GM19468 (cell line): Measurements from ENCODE around the gene DCUN1D2.
"Not testable (repeated sequence)": the region's sequence is repeated elsewhere in the genome, so short reads cannot be mapped to it uniquely, and the experiment has no call there.

Experiments used
- ATAC-seq: cut with Tn5 transposase; IDR thresholded peaks from one replicate; pipeline ENCODE4 v1.9.1; 2021; ENCODE audit warnings: mild to moderate bottlenecking, moderate library complexity, moderate number of reproducible peaks; ENCODE audit not compliant: unreplicated experiment; ENCODE audit errors: extremely low read depth

DCUN1D2 gene

DNA sequence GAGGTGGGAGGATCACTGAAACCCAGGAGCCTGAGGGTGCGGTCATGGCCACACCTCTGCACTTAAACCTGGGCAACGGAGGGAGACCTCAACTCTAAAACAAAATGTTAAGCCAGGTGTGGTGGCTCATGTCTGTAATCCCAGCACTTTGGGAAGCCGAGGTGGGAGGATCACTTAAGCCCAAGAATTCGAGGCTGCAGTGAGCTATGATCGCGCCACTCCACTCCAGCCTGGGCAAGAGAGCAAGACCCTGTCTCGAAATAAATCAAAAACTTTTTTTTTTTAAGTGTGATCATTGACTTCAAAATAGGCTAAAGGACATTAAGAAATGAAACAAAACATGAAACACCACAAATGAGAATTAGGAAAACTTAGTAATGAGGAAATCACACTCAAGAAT is 20.9 kb downstream of the DCUN1D2 start:
- ATAC-seq, result no peak

DNA sequence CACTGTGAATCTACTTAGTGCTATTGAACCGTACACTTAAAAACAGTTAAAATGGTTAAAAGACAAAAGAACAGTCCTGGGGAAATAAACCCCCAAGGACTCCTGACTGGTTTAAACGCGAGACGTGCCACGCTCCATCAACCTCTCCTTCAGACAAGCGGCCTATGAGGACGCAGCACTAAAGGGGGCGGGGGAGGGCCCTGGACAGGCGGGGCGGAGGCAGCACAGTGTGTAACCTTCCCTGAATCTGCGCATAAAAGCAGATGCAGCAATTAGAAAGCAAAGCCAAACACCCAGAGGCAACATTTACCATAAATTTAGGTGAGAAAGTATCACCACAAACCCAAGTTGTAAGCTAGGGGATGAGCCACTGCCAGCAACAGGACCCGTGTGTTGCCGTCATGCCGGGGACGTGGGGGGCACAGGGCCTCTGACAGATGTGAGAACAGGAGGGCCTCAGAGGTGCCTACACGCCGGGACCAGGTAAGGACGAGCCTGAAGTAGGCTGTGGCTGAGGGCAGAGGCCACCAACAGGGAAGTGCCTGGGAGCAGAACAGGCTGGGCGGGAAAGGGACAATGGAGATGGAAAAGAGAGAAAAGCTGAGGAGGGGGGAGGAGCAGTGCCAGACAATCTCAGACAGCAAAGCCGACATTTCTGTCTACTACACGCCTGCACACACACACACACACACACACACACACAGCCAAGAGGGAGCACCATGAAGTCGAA is 21.9 kb downstream of the DCUN1D2 start:
- ATAC-seq, result no peak

DNA sequence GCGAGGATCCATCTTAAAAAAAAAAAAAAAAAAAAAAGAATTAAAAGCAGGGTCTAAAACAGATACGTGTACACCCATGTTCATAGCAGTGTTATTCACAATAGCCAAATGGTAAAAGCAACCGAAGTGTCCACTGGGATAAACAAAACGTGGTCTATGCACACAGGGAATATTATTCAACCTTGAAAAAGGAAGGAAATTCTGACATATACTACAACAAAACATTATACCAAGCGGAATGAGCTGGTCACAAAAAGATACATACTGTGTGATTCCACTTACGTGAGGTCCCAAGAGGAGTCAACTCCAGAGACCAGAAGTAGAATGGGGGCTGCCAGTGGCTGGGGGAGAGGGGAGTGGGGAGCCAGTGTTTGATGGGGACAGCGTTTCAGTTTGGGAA is 22.5 kb downstream of the DCUN1D2 start:
- ATAC-seq, result no peak

DNA sequence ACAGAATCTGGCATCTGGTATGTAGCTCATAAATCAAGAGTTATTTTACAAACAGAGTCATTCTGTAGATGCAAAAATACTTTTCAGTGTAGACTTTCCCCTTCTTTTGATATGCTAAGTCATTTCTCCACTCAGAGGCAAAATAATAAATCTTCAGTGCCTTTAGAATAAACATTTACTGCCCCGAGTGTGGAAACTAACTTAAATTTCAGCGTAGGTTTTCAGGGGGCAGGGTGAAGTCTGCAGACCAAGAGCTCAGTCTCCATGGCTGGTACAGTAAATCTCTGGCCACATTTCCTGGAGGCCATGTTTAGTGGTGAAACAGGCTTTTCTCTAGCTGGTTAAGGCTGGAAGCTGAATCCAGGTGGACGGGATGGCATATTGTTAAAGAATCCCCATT is 24.1 kb downstream of the DCUN1D2 start:
- no peak for ATAC-seq

DNA sequence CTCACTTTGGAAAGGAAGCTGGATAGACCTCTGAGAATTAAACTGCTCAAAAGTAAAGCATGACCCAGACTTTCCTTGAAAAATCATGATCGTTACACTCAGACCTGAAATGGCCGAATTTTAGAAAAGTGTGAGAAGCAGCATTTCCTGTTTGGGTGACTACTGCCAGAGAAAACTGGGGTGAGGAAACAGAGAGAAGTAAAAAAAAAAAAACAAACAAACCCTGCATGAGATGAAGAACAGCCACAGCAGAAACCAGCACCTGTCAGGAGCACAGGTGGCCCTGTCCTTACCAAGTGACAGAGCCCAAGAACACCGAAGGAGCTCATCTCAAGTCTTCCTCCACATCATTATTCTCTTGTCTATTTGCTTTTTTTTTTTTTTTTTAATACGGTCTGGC is 25.2 kb downstream of the DCUN1D2 start:
- no peak for ATAC-seq

DNA sequence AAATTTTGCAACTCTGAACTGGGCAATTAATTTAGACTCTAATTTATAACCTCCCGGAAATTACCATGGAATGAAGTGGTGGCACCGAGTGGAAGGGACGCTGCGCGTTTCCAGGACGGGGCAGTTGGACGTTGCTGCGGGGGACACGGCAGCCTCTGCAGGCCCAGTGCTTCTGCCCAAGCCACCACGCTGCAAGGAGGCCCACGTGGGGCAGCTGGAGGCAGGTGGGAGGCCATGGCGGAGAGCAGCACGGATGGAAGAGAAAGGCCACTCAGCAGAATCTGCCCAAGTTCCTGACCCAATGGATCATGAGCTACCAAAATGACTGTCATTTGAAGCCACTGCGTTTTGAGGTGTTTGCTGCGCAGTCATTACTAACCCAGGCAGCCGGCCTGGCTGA is 26.0 kb downstream of the DCUN1D2 start:
- no peak for ATAC-seq

DNA sequence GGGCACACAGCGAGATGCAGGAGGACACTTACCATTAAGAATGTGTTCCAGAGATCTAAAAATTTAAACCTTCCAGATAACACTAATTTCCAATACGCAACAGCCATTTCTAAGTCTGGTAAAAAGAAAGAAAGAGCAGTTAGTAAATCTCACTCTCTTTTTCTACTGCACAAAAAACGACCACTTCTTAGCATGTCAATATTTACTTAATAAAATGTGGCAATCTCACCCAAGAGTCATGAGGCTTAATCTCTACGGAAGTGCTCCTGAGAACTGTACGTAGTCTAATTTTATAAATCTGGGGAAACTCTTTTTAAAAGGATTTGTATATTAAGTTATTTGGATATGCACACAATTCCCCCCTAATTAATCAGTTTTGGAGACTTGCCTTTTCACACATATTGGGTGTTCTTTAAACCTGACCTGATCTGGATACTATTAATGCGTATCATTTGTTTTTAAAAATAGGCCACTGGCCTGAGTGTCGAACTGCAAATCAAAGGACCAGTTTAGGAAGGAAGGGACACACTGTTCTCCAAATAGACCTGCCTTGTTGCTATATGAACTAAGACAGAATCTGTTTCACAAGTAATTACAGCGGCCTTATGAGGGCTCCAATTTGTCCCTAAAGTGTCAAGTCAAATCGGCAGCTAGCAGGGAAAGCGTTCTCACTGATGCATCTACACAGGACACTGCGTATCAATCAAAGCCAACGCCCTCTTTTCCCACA is 29.3 kb downstream of the DCUN1D2 start:
- ATAC-seq, result no peak

DNA sequence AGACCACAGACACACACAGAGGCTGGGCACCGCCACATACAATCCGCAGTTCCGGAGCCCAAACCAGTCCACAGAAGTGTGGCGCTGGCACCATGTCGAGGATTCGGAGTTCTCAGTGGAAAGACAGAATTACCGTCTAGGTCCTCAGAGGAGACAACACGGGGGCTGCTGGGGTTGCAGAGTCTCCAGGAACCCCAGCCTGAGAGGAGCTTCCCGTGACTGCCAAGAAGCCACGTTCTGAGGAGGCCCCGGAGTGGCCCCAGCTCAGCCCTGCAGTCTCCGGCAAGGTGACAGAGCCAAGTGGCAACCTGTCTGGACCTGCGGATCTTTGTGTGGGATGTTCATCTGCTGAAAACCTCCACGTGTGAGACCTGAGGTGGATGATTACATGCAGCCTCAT is 29.9 kb downstream of the DCUN1D2 start:
- no peak for ATAC-seq

DNA sequence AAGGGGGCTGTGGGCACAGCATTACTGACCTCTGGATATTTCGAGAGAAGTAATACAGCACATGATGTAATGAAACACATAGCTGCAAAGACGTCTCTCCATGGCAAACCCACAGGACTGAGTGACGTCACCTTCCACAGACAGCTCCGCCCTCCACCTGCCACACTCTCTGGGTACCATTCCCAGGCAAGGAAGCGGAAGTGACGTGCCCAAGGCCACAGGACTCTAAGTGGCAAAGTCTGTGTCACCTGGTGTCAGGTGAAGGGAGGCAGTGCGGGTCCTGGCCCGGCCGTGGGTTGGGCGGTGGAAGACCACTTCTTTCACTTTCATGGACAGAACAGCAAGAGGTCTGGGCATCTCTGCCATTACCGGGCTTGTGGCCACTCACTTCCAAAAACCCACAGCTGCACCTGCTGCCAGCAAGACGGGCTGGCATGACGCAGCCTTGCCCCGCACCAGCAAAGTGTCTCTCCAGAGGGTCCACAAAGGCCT is 30.4 kb downstream of the DCUN1D2 start:
- no peak for ATAC-seq

DNA sequence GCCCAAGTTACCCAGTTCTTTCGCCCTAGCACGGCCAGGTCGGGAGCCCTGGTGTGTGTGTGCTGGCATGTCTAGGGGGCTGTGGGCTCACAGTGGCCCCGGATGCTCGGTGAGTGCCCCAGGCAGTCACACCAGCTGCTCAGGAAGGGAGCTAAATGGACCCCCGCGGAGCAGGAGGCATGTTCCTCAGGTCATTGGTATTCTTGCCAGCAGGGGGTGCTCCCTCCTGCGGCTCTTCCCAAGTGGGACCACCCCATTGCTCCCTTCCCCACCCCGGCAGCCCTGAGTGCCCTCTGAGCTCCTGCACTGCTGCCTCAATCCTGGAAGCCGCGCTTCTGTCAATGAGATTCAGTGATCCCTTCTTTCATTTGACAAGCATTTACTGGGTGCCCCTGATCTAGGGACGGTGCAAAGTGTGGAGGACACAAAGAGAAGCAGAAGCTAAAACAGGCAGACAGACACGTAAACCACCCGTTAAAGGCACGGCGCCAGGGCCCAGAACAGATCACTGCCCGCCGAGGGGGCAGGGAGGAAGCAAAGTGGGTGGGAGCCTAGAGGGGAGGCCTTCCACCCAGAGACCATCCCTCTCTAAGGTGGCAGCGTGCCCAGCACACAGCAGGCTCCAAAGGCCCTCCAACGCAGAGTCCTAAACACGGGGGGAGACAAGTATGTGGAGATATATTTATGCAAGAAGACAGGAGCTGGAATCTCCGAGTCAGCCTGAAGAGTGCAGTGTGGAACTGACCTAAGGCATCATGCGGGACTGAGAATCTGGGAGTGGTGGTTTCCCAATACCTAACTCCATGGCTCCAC is 32.1 kb downstream of the DCUN1D2 start:
- ATAC-seq, result no peak

DNA sequence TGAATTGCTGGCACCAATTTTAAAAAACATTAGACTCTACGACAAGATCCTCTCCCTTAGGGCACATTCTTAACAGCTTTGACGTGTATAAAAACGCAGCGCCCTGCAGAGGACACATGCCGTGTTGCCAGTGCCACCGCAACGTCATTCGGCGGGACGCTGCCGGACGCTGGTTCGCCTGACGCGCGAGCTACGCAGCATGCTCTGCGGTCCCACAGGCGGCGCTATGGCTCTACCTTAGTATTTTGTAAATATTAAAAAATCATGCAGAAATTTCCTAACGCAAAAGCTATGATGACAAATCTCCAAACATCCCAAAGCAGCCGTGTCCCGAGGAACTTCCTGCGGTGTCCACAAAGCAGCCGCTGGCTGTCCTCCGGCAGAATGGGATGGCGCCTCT is 33.0 kb downstream of the DCUN1D2 start:
- no peak for ATAC-seq

DNA sequence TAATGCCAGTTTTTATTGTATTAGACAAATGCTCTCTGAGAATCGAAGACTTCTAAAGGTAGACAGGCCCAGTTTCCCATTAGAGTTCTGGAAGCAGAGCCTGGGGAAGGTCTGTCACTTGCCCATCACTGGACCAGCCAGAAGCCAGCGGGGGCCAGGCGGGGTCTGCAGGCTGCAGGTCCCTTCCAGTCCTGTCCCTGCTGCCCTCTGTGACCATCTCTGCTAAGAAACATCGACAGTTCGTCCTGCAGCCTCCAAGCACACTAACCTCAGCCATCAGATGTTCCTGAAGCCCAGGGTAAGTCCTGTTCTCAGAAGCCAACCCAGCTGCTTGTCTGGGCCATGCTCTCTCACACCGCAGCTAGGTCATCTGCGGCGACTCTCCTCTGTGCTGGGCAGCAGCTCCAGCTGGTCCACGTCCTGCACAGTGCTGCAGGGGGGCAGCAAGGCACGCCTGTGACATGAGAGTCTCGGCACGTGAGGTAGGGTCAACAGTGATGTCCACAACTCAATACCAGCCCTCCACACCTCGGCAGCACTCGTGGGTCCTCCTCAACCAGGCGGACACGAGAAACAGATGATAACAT is 34.3 kb downstream of the DCUN1D2 start:
- no peak for ATAC-seq

DNA sequence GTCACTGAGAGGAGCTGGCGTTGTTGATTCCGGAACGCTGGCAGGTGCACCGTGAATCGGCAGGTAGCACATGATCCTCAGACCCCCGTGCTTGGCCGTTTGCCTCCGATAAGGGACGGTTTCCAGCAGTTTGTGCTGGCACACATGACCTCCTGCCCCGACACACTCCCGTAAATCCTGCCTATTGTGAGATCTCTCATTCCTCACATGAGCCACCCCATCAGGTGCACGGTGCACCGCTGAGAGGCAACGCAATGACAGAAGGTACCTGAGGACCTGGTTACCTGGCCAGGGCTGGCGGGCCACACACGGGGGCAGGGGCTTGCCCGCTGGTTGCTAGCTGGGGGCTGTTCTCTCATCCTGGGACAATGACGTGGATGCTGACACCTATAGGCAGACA is 35.1 kb downstream of the DCUN1D2 start:
- ATAC-seq, result no peak

DNA sequence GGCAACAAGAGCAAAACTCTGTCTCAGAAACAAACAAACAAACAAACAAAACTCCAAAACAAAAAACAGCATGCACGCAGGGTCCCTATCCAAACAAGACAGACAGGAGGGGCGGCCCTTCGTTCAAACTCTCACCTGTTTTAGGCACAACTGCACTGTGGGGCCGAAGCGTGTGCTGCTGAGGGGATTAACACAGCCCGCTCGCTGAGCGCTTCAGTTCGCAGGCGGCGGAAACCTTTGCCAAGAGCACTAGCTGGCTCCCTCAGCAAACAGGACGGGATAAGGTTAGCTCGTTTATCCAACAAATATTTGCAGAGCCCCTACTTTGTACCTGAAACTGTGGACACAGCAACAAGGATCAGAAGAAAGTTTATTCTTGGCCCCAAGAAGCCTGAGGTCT is 35.6 kb downstream of the DCUN1D2 start:
- no peak for ATAC-seq

DNA sequence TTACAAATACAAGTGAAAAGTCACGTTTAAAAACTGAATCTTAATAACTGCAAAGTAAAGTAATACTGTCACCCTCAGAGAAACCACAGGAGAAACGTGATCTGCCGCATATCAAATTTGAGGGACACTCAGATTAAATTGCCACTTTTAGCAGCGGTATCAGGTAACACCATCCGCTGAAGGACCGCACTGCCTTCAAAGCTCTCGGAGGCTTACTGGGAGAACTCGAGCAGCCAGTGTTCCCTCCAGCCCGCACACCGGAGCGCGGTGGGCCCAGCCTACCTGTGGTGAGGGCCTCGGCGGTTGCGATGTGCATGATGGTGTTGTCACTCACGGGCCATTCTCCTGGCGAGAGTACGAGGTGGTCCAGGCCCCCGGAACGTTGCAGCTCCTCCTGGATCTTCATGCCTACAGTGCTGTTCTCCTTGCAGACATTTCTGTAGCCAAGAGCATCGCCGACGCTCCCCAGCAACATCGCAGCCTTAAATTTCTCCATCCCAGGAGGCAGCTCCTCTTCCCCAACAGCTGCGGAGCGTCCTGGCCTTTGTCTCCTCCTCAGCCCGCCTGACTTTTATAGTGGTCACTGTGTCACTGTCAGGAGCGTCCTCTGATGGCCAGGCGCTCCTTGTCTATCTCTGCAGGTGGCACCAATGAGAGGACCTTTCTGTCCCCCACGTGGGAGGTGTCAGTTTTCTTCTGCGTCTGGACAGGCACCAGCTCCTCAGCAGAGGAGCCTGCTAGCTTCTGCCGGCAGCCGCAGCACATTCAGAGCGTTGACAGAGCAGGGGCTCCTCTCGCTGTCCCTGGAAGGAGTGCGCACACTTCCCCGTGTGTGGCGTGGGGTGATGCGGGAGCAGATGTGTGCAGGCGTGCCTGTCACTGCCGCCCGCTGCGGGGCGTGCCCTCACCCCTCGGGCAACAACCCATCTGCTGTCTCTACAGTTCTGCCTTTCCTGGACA is 37.3 kb downstream of the DCUN1D2 start, which contains the start of gene ADPRHL1:
TSS of gene ADPRHL1 (minus strand) at position 547 of the 960 bp plus-strand sequence. CDS start at position 496, 51 bp downstream.
- no peak for ATAC-seq

DNA sequence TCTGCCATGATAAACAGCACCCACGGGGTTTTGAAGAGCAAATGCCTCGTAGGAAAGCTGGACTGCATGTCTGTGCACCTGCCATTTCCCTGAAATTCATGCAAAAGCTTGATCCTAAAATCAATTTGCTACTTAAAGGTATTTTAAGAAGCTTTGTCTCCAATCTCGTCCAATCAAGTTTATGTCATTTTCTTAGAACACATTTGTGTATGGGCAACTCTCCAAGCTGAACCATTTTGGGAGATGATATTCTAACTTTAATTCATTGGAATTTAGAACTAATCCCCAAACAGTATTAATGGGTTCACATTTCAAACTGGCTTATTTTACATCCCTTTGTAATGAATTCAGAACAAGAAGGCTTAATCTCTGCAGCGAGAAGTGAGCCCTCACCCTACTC is 38.0 kb downstream of the DCUN1D2 start:
- ATAC-seq, result no peak

DNA sequence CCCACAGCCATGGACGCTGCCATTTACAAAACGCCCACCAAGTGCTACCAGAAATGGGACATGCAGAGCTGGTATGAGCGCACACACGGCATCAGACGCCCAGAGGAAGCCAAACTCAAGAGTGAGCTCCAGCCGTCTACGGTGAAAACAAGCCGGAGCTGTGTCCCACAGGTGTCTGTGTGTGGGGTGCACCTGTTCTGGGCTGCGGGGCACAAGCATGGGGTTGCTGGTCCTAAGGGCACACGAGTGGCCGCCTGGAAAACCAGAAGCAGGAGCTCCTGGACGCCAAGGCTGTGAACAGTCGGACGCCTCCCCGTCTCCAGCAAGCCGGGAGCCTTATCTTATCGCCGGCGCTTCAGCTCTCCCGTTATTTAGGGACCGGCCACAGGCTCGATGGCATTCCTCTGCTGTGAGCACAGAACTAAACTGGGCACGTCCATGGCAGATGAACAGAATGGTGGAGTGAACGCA is 38.5 kb downstream of the DCUN1D2 start:
- no peak for ATAC-seq

DNA sequence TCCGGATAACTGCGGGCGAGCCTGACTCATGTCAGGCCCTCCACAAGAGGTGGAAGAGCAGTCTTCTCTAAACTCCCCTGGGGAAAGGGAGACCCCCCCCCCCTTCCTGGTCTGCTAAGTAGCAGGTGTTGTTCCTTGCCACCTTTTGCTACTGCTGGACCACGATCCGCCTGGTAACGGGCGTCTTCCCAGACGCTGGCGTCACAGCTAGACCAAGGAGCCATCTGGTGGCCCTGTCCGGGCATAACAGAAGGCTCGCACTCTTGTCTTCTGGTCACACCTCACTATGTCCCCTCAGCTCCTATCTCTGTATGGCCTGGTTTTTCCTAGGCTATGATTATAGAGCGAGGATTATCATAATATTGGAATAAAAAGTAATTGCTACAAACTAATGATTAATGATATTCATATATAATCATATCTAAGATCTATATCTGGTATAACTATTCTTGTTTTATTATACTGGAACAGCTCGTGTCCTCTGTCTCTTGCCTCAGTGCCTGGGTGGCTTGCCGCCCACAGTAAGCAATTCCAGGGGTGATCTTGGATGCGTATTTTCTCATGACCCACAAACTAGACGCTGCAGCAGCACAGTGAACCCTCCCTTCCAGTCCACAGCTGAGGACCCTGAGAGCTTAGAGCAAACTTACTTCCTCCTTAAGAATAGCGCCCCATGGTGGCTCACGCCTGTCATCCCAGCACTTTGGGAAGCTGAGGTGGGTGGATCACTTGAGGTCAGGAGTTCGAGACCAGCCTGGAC is 39.5 kb downstream of the DCUN1D2 start:
- not testable (repeated sequence) for ATAC-seq
